ENCODE measurements around the gene FGD4.

The FGD4 gene

GRCh38 chr12:32457251-32458025 lies 58.1 kb downstream of the FGD4 start:
- WGBS, result no CpG with 5 or more reads among the region's 1 CpG
- no peak overlapping the region for H2BK120ac ChIP-seq (ENCODE audit: low read depth, low read length)
- H3K4me1 ChIP-seq (ENCODE audit: control insufficient read depth, insufficient read depth, low read depth, low read length), result no peaks in the 10 kb centered on the region
- H4K91ac ChIP-seq (ENCODE audit: low read length), result no peak overlapping the region
- no peaks in the 10 kb centered on the region for H3K9me3 ChIP-seq (ENCODE audit: control insufficient read depth, low read length)
- H3K9ac ChIP-seq (ENCODE audit: low read length), result no peak overlapping the region
- H3K27me3 ChIP-seq (ENCODE audit: control insufficient read depth in 1 of 2, insufficient read depth in 1 of 2, low read length in 2 of 2), result no peaks in the 10 kb centered on the region
- no peak overlapping the region for H2BK15ac ChIP-seq (ENCODE audit: low read depth, poor library complexity, severe bottlenecking)
- DNase-seq, result peak; percentile 15
- H3K23ac ChIP-seq (ENCODE audit: low read length in 2 of 2), result no peak overlapping the region
- no peak overlapping the region for H2BK5ac ChIP-seq (ENCODE audit: low read depth, low read length, poor library complexity, severe bottlenecking)
- no peak overlapping the region for H3K4ac ChIP-seq (ENCODE audit: low read depth in 1 of 2, low read length in 2 of 2)
- H3K4me3 ChIP-seq (ENCODE audit: insufficient read depth in 1 of 2, low read depth in 1 of 2, low read length in 2 of 2), result no peak overlapping the region
- H2AFZ ChIP-seq (ENCODE audit: low read depth, low read length), result no peak overlapping the region
- H3K79me1 ChIP-seq (replicated peaks; ENCODE audit: low read length, poor library complexity, severe bottlenecking), result peaks cover 8% of the 10 kb centered on the region
- no peaks in the 10 kb centered on the region for H3K36me3 ChIP-seq (ENCODE audit: control insufficient read depth in 1 of 2, insufficient read depth in 2 of 2, low read depth in 1 of 2, low read length in 2 of 2)
- no peak overlapping the region for H4K8ac ChIP-seq (ENCODE audit: low read length)
- H3K18ac ChIP-seq (ENCODE audit: low read depth in 1 of 2, low read length in 2 of 2), result no peak overlapping the region
- H2BK12ac ChIP-seq (ENCODE audit: low read length in 2 of 2), result no peak overlapping the region
- no peak overlapping the region for H2AK5ac ChIP-seq (ENCODE audit: low read length, severe bottlenecking)
- H3K27ac ChIP-seq (ENCODE audit: low read length, poor library complexity, severe bottlenecking), result no peak overlapping the region
- no peak overlapping the region for H3K14ac ChIP-seq (ENCODE audit: low read length in 2 of 2)
- H3K4me2 ChIP-seq (ENCODE audit: low read length, poor library complexity, severe bottlenecking), result no peak overlapping the region

GRCh38 chr12:32460638-32461037 lies 61.3 kb downstream of the FGD4 start:
- H3K18ac ChIP-seq (ENCODE audit: low read depth in 1 of 2, low read length in 2 of 2), result no peak overlapping the region
- H3K27ac ChIP-seq (ENCODE audit: low read length, poor library complexity, severe bottlenecking), result no peak overlapping the region
- no peak overlapping the region for H2AK5ac ChIP-seq (ENCODE audit: low read length, severe bottlenecking)
- H3K79me1 ChIP-seq (replicated peaks; ENCODE audit: low read length, poor library complexity, severe bottlenecking), result peaks cover 9% of the 10 kb centered on the region
- H4K8ac ChIP-seq (ENCODE audit: low read length), result no peak overlapping the region
- no peaks in the 10 kb centered on the region for H3K4me1 ChIP-seq (ENCODE audit: control insufficient read depth, insufficient read depth, low read depth, low read length)
- no peak overlapping the region for H3K4me2 ChIP-seq (ENCODE audit: low read length, poor library complexity, severe bottlenecking)
- no peak overlapping the region for H4K91ac ChIP-seq (ENCODE audit: low read length)
- no peak overlapping the region for H2BK12ac ChIP-seq (ENCODE audit: low read length in 2 of 2)
- H3K9me3 ChIP-seq (ENCODE audit: control insufficient read depth, low read length), result no peaks in the 10 kb centered on the region
- no peak overlapping the region for H3K9ac ChIP-seq (ENCODE audit: low read length)
- no peak for DNase-seq
- no peak overlapping the region for H2BK120ac ChIP-seq (ENCODE audit: low read depth, low read length)
- no peak overlapping the region for H2BK5ac ChIP-seq (ENCODE audit: low read depth, low read length, poor library complexity, severe bottlenecking)
- no peaks in the 10 kb centered on the region for H3K27me3 ChIP-seq (ENCODE audit: control insufficient read depth in 1 of 2, insufficient read depth in 1 of 2, low read length in 2 of 2)
- no peak overlapping the region for H2BK15ac ChIP-seq (ENCODE audit: low read depth, poor library complexity, severe bottlenecking)
- no peaks in the 10 kb centered on the region for H3K36me3 ChIP-seq (ENCODE audit: control insufficient read depth in 1 of 2, insufficient read depth in 2 of 2, low read depth in 1 of 2, low read length in 2 of 2)
- H3K4ac ChIP-seq (ENCODE audit: low read depth in 1 of 2, low read length in 2 of 2), result no peak overlapping the region
- no peak overlapping the region for H3K23ac ChIP-seq (ENCODE audit: low read length in 2 of 2)
- H3K14ac ChIP-seq (ENCODE audit: low read length in 2 of 2), result no peak overlapping the region
- WGBS, result 100% methylated on average over 1 of the region's 1 CpG
- no peak overlapping the region for H2AFZ ChIP-seq (ENCODE audit: low read depth, low read length)
- H3K4me3 ChIP-seq (ENCODE audit: insufficient read depth in 1 of 2, low read depth in 1 of 2, low read length in 2 of 2), result no peak overlapping the region

GRCh38 chr12:32462908-32463307 lies 63.5 kb downstream of the FGD4 start:
- no peak overlapping the region for H2AK5ac ChIP-seq (ENCODE audit: low read length, severe bottlenecking)
- H3K14ac ChIP-seq (ENCODE audit: low read length in 2 of 2), result no peak overlapping the region
- peaks cover 12% of the 10 kb centered on the region for H3K79me1 ChIP-seq (replicated peaks; ENCODE audit: low read length, poor library complexity, severe bottlenecking)
- no peak for DNase-seq
- H3K9me3 ChIP-seq (ENCODE audit: control insufficient read depth, low read length), result no peaks in the 10 kb centered on the region
- H3K4me1 ChIP-seq (ENCODE audit: control insufficient read depth, insufficient read depth, low read depth, low read length), result no peaks in the 10 kb centered on the region
- no peak overlapping the region for H3K27ac ChIP-seq (ENCODE audit: low read length, poor library complexity, severe bottlenecking)
- no peaks in the 10 kb centered on the region for H3K27me3 ChIP-seq (ENCODE audit: control insufficient read depth in 1 of 2, insufficient read depth in 1 of 2, low read length in 2 of 2)
- H3K18ac ChIP-seq (ENCODE audit: low read depth in 1 of 2, low read length in 2 of 2), result no peak overlapping the region
- H2BK5ac ChIP-seq (ENCODE audit: low read depth, low read length, poor library complexity, severe bottlenecking), result no peak overlapping the region
- no CpG with 5 or more reads among the region's 2 CpGs for WGBS
- no peak overlapping the region for H4K8ac ChIP-seq (ENCODE audit: low read length)
- no peak overlapping the region for H3K4ac ChIP-seq (ENCODE audit: low read depth in 1 of 2, low read length in 2 of 2)
- H3K23ac ChIP-seq (ENCODE audit: low read length in 2 of 2), result no peak overlapping the region
- no peaks in the 10 kb centered on the region for H3K36me3 ChIP-seq (ENCODE audit: control insufficient read depth in 1 of 2, insufficient read depth in 2 of 2, low read depth in 1 of 2, low read length in 2 of 2)
- no peak overlapping the region for H3K4me2 ChIP-seq (ENCODE audit: low read length, poor library complexity, severe bottlenecking)
- no peak overlapping the region for H3K9ac ChIP-seq (ENCODE audit: low read length)
- no peak overlapping the region for H2AFZ ChIP-seq (ENCODE audit: low read depth, low read length)
- H2BK15ac ChIP-seq (ENCODE audit: low read depth, poor library complexity, severe bottlenecking), result no peak overlapping the region
- no peak overlapping the region for H4K91ac ChIP-seq (ENCODE audit: low read length)
- no peak overlapping the region for H2BK120ac ChIP-seq (ENCODE audit: low read depth, low read length)
- no peak overlapping the region for H2BK12ac ChIP-seq (ENCODE audit: low read length in 2 of 2)
- H3K4me3 ChIP-seq (ENCODE audit: insufficient read depth in 1 of 2, low read depth in 1 of 2, low read length in 2 of 2), result no peak overlapping the region

GRCh38 chr12:32466187-32466586 lies 66.8 kb downstream of the FGD4 start:
- H3K18ac ChIP-seq (ENCODE audit: low read depth in 1 of 2, low read length in 2 of 2), result no peak overlapping the region
- H3K36me3 ChIP-seq (ENCODE audit: control insufficient read depth in 1 of 2, insufficient read depth in 2 of 2, low read depth in 1 of 2, low read length in 2 of 2), result no peaks in the 10 kb centered on the region
- DNase-seq, result no peak
- no peak overlapping the region for H2BK5ac ChIP-seq (ENCODE audit: low read depth, low read length, poor library complexity, severe bottlenecking)
- no peak overlapping the region for H3K4ac ChIP-seq (ENCODE audit: low read depth in 1 of 2, low read length in 2 of 2)
- no peak overlapping the region for H2BK120ac ChIP-seq (ENCODE audit: low read depth, low read length)
- H3K79me1 ChIP-seq (replicated peaks; ENCODE audit: low read length, poor library complexity, severe bottlenecking), result peaks cover 4% of the 10 kb centered on the region
- H3K14ac ChIP-seq (ENCODE audit: low read length in 2 of 2), result no peak overlapping the region
- H4K8ac ChIP-seq (ENCODE audit: low read length), result no peak overlapping the region
- no peak overlapping the region for H3K9ac ChIP-seq (ENCODE audit: low read length)
- no peak overlapping the region for H3K4me2 ChIP-seq (ENCODE audit: low read length, poor library complexity, severe bottlenecking)
- H3K9me3 ChIP-seq (ENCODE audit: control insufficient read depth, low read length), result no peaks in the 10 kb centered on the region
- H2BK15ac ChIP-seq (ENCODE audit: low read depth, poor library complexity, severe bottlenecking), result no peak overlapping the region
- no peak overlapping the region for H4K91ac ChIP-seq (ENCODE audit: low read length)
- peaks cover 2% of the 10 kb centered on the region for H3K4me1 ChIP-seq (ENCODE audit: control insufficient read depth, insufficient read depth, low read depth, low read length)
- H3K4me3 ChIP-seq (ENCODE audit: insufficient read depth in 1 of 2, low read depth in 1 of 2, low read length in 2 of 2), result no peak overlapping the region
- no peak overlapping the region for H3K23ac ChIP-seq (ENCODE audit: low read length in 2 of 2)
- H3K27me3 ChIP-seq (ENCODE audit: control insufficient read depth in 1 of 2, insufficient read depth in 1 of 2, low read length in 2 of 2), result no peaks in the 10 kb centered on the region
- H2AFZ ChIP-seq (ENCODE audit: low read depth, low read length), result no peak overlapping the region
- no peak overlapping the region for H3K27ac ChIP-seq (ENCODE audit: low read length, poor library complexity, severe bottlenecking)
- no CpG with 5 or more reads among the region's 1 CpG for WGBS
- no peak overlapping the region for H2BK12ac ChIP-seq (ENCODE audit: low read length in 2 of 2)
- no peak overlapping the region for H2AK5ac ChIP-seq (ENCODE audit: low read length, severe bottlenecking)
